Esophagus squamous epithelium (tissue), 5 donors: ENCODE data around the gene GALNT4. TPM values are rescaled to one million over a fixed set of nuclear protein-coding genes. Genes with fewer than 3 reads are reported as not detected.

ENCODE experiments used
- DNase-seq: peaks from one replicate; lab custom pipeline; 2025; lab: John Stamatoyannopoulos, UW
- H3K27ac ChIP-seq, 4 donors: fragments of 200-600 bp; sonication (generic); one replicate each; pipeline ENCODE4 v1.5.1; 2016 to 2019; ENCODE audit warnings: mild to moderate bottlenecking in 1 of 4
- H3K27me3 ChIP-seq, 4 donors: fragments of 200-600 bp; sonication (generic); 1 replicate in 3 of 4; 2 replicates in 1 of 4; pipeline versions ENCODE4 v1.5.1 to v1.6.0; 2017 to 2021; ENCODE audit warnings: antibody characterized with exemption in 1 of 4
- H3K36me3 ChIP-seq, 3 donors: fragments of 200-600 bp; sonication (generic); one replicate each; pipeline ENCODE4 v1.5.1; 2016 to 2019
- H3K4me1 ChIP-seq, 3 donors: fragments of 200-600 bp; sonication (generic); one replicate each; pipeline ENCODE4 v1.5.1; 2017 to 2019
- H3K4me3 ChIP-seq, 4 donors: fragments of 200-600 bp; sonication (generic); 1 replicate in 3 of 4; 2 replicates in 1 of 4; pipeline ENCODE4 v1.5.1; 2016 to 2019; ENCODE audit warnings: mild to moderate bottlenecking in 2 of 4, moderate library complexity in 1 of 4
- H3K9me3 ChIP-seq, 3 donors: fragments of 200-600 bp; sonication (generic); one replicate each; pipeline ENCODE4 v1.5.1; 2016 to 2019
- POLR2A ChIP-seq, 4 donors: fragments of 450-650 bp; IDR thresholded peaks; one replicate each; pipeline ENCODE4 v1.6.1; 2017; ENCODE audit warnings: antibody characterized with exemption in 4 of 4, mild to moderate bottlenecking in 4 of 4, moderate library complexity in 3 of 4
- WGBS, 2 donors: methylation state at CpG; one replicate each; pipeline ENCODE4 v1.1.5; 2018; 5-methylcytosine and 5-hydroxymethylcytosine counted together
- intact Hi-C: fragments of 100-400 bp; cut with DNase I; formaldehyde crosslinking; loops from one replicate; pipeline ENCODE4 v1.15.0; 2022
- total RNA-seq, 4 donors: library from RNA; depleted of rRNA; stranded (reverse); fragments of >200 nt; gene quantifications; one replicate each; pipeline ENCODE4 v1.1.0, GENCODE V29; 2016
- TF ChIP-seq, protein P1 (sequence below), 6 experiments: fragments of 450-650 bp in 4 of 6; fragments of 200-600 bp in 2 of 6; sonication (generic) in 2 of 6; IDR thresholded peaks; one replicate each; pipeline ENCODE4 v1.5.1; 2016 to 2019; ENCODE audit warnings: antibody characterized with exemption in 6 of 6, mild to moderate bottlenecking in 4 of 6, moderate library complexity in 4 of 6
- donor health status: DM: yes; HTN: yes; CAD: no.

GALNT4 gene
- total RNA-seq, 4 donors from 2014 or later, result 3.9 to 6.8 (median 5.4) TPM

DNA sequence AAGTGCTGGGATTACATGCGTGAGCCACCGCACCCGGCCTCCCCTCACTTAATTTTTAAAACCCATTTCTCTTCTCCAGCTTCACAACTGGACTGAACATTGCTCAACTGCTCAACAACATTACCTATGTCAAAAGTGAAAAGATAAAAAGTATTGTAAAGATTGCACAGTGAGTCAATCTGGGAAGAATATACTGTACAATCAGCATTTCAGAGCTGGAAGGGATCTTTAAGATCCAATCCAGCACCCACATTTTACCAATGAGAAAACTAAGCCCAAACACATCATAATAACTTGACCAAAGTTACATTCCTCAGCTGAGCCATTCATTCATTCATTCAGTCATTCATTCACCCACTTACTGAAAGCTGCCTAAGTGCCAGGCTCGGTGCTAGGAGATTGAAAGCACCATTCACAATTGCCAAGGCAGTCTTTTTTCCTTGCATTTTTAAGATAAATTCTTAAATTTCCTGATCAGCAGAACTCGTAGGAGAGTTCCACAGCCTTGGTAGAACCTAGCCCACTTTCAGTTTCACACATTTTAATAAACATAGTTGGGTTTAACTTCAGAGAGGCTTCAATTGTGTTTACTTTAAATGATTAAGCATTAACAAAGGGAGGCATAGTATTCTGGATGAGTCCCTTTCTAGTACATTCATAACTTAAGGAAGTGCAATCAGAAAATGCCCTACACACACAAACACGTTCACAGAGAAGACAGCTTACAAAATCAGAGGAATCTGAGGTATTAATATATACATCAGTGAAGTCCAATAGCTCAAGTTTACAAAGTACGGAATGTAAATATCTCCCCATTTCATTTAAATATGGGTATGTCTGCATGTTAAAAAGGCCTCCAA, 3.0 kb downstream of the GALNT4 start:
- TF ChIP-seq, protein P1, sequence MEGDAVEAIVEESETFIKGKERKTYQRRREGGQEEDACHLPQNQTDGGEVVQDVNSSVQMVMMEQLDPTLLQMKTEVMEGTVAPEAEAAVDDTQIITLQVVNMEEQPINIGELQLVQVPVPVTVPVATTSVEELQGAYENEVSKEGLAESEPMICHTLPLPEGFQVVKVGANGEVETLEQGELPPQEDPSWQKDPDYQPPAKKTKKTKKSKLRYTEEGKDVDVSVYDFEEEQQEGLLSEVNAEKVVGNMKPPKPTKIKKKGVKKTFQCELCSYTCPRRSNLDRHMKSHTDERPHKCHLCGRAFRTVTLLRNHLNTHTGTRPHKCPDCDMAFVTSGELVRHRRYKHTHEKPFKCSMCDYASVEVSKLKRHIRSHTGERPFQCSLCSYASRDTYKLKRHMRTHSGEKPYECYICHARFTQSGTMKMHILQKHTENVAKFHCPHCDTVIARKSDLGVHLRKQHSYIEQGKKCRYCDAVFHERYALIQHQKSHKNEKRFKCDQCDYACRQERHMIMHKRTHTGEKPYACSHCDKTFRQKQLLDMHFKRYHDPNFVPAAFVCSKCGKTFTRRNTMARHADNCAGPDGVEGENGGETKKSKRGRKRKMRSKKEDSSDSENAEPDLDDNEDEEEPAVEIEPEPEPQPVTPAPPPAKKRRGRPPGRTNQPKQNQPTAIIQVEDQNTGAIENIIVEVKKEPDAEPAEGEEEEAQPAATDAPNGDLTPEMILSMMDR (IDR thresholded peaks at IDR 0.05), result no peak
- no peak for TF ChIP-seq POLR2A (IDR thresholded peaks at IDR 0.05)
- Histone ChIP-seq H3K4me1 (peaks cover 21 to 38% (median 26%) of the 10 kb centered on the region in 3 donors), H3K4me3 (peak overlapping the region in 1 of 4 donors; percentile 97), H3K27ac (no peak overlapping the region), H3K36me3 (no peaks in the 10 kb centered on the region), H3K9me3 (no peaks in the 10 kb centered on the region), H3K27me3 (no peaks in the 10 kb centered on the region)
- 69 to 83% methylated on average over 7 of the region's 7 CpGs for WGBS, 2 donors
- DNase-seq, result no peak
- intact Hi-C loops, result no loop called here

DNA sequence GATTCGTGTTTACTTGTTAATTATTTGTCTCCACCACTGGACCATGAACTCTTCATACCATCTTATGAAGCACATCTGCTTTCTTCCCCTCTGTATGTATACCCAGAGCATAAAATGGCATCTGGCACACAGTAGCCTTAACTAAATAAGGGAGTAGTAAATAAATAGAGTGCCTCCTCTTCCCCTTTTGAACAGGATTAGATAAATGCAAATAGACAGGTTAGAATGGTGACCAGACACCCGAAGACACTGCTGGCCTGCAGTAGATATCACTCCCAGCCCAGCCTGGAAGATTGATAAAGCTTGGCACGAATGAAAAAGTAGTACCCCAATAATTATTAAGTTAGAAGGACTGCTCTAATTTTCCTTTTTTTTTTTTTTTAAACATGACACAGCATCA, 6.9 kb downstream of the GALNT4 start:
- Histone ChIP-seq H3K36me3 (no peaks in the 10 kb centered on the region), H3K9me3 (no peaks in the 10 kb centered on the region), H3K27ac (no peak overlapping the region), H3K27me3 (no peaks in the 10 kb centered on the region), H3K4me1 (peaks cover 5 to 16% (median 13%) of the 10 kb centered on the region in 3 donors), H3K4me3 (no peak overlapping the region)
- DNase-seq, result no peak
- 65 to 75% methylated on average over 3 of the region's 3 CpGs for WGBS, 2 donors
- intact Hi-C loops, result no loop called here
- TF ChIP-seq, protein P1 (IDR thresholded peaks at IDR 0.05), result no peak
- no peak for TF ChIP-seq POLR2A (IDR thresholded peaks at IDR 0.05)

DNA sequence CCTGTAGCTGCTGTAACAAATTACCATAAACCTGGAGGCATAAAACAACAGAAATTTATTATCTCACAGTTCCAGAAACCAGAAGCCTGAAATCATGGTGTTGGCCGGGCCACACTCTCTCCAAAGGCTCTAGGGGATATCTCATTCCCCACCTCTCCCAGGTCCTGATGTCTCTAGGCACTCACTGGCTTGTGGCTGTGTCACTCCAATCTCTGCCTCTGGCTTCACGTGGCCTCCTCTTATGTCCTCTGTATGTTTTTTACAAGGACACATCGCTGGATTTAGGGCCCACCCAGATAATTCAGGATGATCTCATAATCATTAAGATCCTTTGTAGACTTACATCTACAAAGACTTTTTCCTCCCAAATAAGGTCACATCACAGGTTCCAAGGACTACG, 8.0 kb downstream of the GALNT4 start:
- no peak for DNase-seq
- Histone ChIP-seq H3K27ac (no peak overlapping the region), H3K27me3 (no peaks in the 10 kb centered on the region), H3K36me3 (no peaks in the 10 kb centered on the region), H3K9me3 (no peaks in the 10 kb centered on the region), H3K4me3 (no peak overlapping the region), H3K4me1 (peaks cover 4 to 6% (median 5%) of the 10 kb centered on the region in 3 donors)
- intact Hi-C loops, result no loop called here
- WGBS, 2 donors, result 75 to 84% methylated on average over 4 of the region's 4 CpGs
- TF ChIP-seq POLR2A (IDR thresholded peaks at IDR 0.05), result no peak
- TF ChIP-seq, protein P1 (IDR thresholded peaks at IDR 0.05), result no peak

DNA sequence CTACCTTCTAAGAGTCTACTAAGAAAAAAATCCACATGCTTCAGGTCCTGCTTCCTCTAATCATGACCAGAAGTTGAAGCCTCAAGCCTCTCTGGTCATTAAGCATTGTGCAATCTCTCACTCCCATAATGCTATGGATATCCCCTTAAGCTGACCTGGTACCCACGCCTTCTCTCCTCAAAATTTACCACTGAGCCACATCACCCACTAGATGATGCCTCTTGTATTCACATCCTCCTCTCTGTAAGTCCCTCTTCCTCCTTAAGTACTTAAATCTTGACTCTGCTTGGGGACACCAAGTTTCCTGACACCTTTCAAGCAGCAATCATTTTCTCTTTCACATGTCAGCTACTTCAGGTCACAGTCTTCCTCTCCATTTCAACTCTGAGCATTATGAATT, 9.8 kb downstream of the GALNT4 start:
- no peaks in the 10 kb centered on the region for H3K9me3 ChIP-seq
- TF ChIP-seq, protein P1 (IDR thresholded peaks at IDR 0.05), result no peak
- TF ChIP-seq POLR2A (IDR thresholded peaks at IDR 0.05), result no peak
- H3K27me3 ChIP-seq, result no peaks in the 10 kb centered on the region
- WGBS, 2 donors, result 84 to 100% methylated on average over 1 of the region's 1 CpG
- intact Hi-C loops, result no loop called here
- no peak for DNase-seq
- H3K27ac ChIP-seq, result no peak overlapping the region
- no peaks in the 10 kb centered on the region for H3K4me1 ChIP-seq
- no peak overlapping the region for H3K4me3 ChIP-seq
- H3K36me3 ChIP-seq, result no peaks in the 10 kb centered on the region

DNA sequence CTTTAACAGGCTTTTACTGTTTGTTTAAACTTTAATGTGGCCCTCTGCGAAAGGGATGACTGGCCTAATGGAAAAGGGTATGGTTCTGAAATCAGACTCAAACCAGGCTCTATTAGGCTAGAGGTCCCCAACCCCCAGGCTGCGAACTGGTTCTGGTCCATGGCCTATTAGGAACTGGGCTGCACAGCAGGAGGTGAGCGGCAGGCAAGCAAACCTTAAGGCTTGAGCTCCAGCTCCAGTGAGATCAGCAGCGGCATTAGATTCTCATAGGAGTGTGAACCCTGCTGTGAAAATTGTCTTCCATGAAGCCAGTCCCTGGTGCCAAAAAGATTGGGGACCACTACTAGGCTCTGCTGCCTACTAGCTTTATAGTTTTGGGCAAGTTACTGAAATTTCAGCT, 11.1 kb downstream of the GALNT4 start:
- Histone ChIP-seq H3K4me1 (no peaks in the 10 kb centered on the region), H3K27ac (no peak overlapping the region), H3K27me3 (no peaks in the 10 kb centered on the region), H3K36me3 (no peaks in the 10 kb centered on the region), H3K4me3 (no peak overlapping the region), H3K9me3 (no peaks in the 10 kb centered on the region)
- intact Hi-C loops, result no loop called here
- TF ChIP-seq, protein P1 (IDR thresholded peaks at IDR 0.05), result no peak
- TF ChIP-seq POLR2A (IDR thresholded peaks at IDR 0.05), result no peak
- DNase-seq, result no peak
- WGBS, 2 donors, result 100% methylated on average over 3 to 4 of the region's 4 CpGs
